GM12872 (cell line): ENCODE results near the gene GTF3C6.

Experiments
- TF ChIP-seq, protein P1 (sequence below): IDR thresholded peaks from 3 replicates; pipeline ENCODE4 v1.5.1; 2011; ENCODE audit warnings: low read depth, mild to moderate bottlenecking, low read length, moderate library complexity; ENCODE audit not compliant: insufficient read depth

The GTF3C6 gene

DNA sequence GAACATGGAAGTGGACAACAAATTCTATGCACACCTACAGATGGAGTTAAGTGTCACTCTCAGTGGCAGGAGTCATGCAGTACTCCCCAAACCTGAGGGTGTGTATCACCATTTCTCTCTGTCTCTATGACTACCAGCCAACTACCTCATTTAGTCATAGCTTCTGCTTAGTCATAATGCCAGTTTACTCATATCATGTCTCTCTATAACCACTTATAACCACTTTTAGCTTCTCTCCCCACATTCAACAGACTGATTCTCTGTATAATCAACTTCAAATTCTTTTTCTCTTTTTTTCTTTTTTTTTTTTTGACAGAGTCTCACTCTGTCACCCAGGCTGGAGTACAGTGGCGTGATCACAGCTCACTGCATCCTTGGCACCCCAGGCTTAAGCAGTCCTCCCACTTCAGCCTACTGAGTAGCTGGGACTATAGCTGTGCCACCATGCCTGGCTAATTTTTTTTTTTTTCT lies 13.8 kb upstream of the GTF3C6 start:
- TF ChIP-seq, protein P1, sequence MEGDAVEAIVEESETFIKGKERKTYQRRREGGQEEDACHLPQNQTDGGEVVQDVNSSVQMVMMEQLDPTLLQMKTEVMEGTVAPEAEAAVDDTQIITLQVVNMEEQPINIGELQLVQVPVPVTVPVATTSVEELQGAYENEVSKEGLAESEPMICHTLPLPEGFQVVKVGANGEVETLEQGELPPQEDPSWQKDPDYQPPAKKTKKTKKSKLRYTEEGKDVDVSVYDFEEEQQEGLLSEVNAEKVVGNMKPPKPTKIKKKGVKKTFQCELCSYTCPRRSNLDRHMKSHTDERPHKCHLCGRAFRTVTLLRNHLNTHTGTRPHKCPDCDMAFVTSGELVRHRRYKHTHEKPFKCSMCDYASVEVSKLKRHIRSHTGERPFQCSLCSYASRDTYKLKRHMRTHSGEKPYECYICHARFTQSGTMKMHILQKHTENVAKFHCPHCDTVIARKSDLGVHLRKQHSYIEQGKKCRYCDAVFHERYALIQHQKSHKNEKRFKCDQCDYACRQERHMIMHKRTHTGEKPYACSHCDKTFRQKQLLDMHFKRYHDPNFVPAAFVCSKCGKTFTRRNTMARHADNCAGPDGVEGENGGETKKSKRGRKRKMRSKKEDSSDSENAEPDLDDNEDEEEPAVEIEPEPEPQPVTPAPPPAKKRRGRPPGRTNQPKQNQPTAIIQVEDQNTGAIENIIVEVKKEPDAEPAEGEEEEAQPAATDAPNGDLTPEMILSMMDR = no peak

DNA sequence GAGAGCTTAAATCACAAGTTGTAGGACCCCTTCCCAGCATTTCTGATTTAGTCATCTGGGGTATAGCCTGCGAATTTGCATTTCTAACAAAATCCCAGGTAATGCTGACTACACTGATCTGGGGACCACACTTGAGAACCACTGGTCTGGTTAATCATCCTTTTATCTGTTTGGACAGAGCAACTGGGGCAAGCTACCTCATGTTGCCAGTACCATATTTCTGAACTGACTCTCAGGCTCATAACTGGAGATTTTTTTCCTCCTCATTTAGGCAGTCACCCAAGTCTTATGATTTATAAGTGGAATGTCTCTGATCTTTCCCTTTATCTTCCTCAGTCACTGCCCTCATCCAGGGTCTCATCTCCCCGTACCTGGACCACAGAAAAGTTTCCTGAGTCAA lies 12.0 kb upstream of the GTF3C6 start:
- TF ChIP-seq, protein P1 = no peak

DNA sequence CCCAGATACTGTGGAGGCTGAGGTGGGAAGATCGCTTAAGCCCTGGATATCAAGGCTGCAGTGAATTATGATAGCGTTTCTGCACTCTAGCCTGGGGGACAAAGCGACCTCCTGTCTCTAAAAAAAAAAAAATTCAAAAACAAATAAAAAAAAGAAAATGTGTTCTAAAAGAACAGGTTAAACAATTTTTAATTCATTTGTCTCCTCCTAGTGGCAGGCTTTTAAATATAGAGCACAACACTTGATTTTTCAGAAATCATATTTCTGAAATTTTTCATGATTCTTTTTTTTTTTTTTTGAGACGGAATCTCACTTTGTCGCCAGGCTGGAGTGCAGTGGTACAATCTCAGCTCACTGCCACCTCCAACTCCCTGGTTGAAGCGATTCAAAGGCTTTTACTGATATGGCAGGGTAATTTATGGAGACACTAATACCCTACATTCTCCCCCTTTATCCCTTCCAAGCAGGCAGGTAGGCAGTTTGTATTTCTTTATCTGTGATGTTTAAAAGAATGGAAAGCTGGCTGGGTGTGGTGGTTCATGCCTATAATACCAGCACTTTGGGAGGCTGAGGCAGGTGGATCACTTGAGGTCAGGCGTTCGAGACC lies 8.7 kb upstream of the GTF3C6 start:
- TF ChIP-seq, protein P1 = peak; percentile 31; the same call in 2 of the 3 replicates

DNA sequence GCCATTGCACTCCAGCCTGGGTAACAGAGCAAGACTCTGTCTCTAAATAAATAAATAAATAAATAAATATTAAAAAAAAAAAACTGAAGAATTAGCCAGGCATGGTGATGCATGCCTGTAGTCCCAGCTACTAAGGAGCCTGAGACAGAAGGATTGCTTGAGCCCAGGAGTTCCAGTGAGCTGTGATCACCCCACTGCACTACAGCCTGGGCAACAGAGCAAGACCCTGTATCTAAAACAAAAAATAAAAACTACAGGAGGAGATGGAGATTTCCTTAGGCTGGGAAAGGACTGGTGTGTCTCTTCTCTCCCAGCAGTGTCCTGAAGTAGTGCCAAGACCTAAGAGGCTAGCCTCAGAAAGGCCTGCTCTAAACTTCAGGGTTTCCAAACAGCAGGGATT lies 8.1 kb upstream of the GTF3C6 start:
- TF ChIP-seq, protein P1 = no peak

DNA sequence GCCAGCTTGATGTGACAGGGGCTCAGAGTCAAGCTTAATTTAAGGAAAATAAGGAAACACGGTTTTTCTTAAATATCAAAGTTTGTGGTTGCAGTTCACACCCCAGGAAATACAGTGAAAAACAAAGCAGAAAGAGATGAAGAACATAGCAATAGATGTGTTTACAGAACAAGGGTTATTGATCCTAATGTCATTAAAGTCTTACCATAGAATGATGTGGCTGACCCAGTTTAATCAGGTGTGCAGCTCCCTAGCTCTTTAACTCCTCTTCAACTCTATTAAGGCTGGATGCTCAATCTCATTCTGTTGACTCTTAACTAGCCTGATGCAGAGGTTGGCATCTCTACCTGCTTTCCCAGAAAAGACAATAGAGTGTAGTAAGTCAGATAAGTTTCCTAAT lies 7.5 kb upstream of the GTF3C6 start:
- TF ChIP-seq, protein P1 = no peak

DNA sequence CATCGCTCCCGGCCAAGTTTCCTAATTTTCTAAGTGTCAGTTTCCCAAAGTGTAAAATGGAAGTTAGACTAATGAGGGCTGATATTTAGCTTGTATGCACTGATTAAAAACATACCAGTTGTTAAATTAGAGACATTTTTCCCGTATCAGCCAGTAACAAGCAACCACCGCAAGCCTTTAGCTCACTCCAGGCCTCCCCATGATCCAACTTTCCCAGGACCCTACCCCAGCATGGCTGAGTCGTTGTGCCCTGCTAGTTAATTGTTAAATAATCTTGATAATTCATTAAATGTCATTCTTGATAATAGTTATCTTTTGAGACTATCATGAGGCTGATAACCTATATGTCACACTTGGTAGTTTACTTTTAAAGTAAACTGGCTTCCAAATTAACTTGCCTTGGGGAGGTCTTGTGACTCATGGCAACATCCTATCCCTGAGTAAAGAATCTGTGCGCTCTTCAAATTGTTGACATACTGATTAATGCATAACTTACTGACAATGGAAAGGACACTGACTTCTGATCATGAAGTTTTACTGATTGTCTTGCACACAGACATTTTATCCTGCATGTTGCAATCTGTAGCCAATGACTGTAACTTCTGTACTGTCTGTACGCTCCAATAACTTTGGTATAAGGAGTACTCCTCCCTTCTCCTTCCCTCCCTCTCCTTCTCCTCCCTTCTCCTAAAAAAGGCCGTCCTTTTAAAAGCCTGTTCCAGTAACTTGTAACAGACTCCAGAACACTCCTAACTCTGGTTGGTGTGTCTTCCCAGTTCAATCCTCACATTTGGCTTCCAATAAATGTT lies 6.3 kb upstream of the GTF3C6 start:
- TF ChIP-seq, protein P1 = no peak

DNA sequence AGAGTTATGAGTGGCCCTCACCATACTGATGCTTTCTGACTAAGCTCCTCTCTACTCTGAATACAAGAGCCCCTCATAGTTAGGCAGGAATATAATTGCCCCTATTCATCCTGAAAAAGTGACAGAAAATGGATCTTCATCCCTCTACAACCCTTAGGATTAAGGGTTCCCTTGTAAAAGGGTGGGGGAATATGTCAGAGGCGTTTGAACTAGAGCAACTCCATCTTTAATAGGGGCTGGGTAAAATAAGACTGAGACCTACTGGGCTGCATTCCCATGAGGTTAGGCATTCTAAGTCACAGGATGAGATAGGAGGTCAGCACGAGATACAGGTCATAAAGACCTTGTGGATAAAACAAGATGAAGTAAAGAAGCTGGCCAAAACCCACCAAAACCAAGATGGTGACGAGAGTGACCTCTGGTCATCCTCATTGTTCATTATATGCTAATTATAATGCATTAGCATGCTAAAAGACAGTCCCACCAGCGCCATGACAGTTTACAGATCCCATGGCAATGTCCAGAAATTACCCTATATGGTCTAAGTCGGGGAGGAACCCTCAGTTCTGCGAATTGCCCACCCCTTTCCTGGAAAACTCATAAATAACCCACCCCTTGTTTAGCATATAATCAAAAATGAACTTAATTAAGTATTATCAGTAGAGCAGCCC lies 4.7 kb upstream of the GTF3C6 start:
- TF ChIP-seq, protein P1 = no peak
